SK-N-SH treated with all-trans-retinoic acid at 6 μM for 48 hours (cell line): ENCODE measurements around the gene PJA2.

ENCODE experiments used
- CSDC2 ChIP-seq: fragments of 250-450 bp; sonication (Bioruptor Pico); IDR thresholded peaks from 2 replicates; pipeline ENCODE4 v1.5.0; 2020; ENCODE audit warnings: mild to moderate bottlenecking, moderate library complexity
- GLIS3 ChIP-seq: fragments of 250-450 bp; sonication (Bioruptor Pico); IDR thresholded peaks from 2 replicates; pipeline ENCODE4 v1.5.0; 2020; ENCODE audit warnings: mild to moderate bottlenecking, moderate library complexity
- ISL1 ChIP-seq: fragments of 250-450 bp; sonication (Bioruptor Pico); IDR thresholded peaks from 2 replicates; pipeline ENCODE4 v2.1.2; 2022; ENCODE audit warnings: mild to moderate bottlenecking, moderate library complexity
- PATZ1 ChIP-seq: fragments of 250-450 bp; sonication (Bioruptor Pico); IDR thresholded peaks from 2 replicates; pipeline ENCODE4 v1.8.0; 2020; ENCODE audit warnings: mild to moderate bottlenecking, moderate library complexity, borderline replicate concordance
- RARB ChIP-seq: fragments of 250-450 bp; sonication (Bioruptor Pico); IDR thresholded peaks from 2 replicates; pipeline ENCODE4 v1.8.0; 2021; ENCODE audit warnings: mild to moderate bottlenecking, moderate library complexity
- TCF4 ChIP-seq: fragments of 250-450 bp; sonication (Bioruptor Pico); IDR thresholded peaks from 2 replicates; pipeline ENCODE4 v1.8.0; 2021; ENCODE audit warnings: mild to moderate bottlenecking, moderate library complexity, borderline replicate concordance
- ZFP3 ChIP-seq: fragments of 250-450 bp; sonication (Bioruptor Pico); IDR thresholded peaks from 2 replicates; pipeline ENCODE4 v1.5.0; 2020; ENCODE audit warnings: mild to moderate bottlenecking, moderate library complexity

- TF ChIP-seq ZFP3 (CRISPR knock-in tag) (no peak), TCF4 (no peak), GLIS3 (no peak), CSDC2 (CRISPR knock-in tag) (no peak), PATZ1 (CRISPR knock-in tag) (no peak), ISL1 (CRISPR knock-in tag) (no peak), RARB (CRISPR knock-in tag) (no peak)
These were observed 64.1 kb downstream of the PJA2 start for GRCh38 chr5:109345699-109346098.
